ENCODE data around the gene GALNT9.

Gene GALNT9

DNA sequence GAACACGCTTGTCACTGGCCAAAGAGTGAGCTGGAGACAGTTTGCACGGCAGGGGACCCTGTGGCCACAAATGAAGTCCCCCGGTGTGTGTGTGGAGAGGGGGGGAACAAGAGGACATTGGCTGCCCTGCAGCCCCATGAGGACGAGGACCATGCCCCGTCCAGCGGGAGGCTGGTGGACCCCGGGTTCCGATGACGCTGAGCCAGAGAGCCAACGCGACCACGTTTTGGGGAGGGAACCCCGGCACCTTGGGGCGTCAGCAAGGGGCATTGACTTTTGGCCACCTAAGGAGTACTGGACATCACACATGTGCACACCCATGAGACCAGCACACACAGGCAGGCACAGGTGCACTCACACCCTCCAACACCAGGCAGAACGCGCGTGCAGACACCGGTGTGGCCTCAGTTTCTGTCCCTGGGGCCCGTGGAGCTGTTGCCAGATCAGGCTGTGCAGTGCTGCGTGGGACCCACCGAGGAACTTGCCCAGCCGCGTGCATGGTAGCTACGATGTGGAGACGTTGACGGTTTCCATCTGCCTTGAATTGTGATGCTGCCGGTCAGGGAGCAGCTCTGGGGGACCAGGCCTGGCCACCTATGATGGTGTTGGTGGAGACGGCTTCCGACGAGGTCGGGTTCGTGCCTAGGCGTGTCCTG is 158.6 kb downstream of the GALNT9 start:
- Mint-ChIP-seq H3K4me1 (ENCODE audit: low read depth) (peaks cover 12% of the 10 kb centered on the region), H3K9me3 (no peaks in the 10 kb centered on the region), H3K27me3 (peaks cover 3% of the 10 kb centered on the region), H3K4me3 (no peak overlapping the region), H3K27ac (no peak overlapping the region), H3K36me3 (ENCODE audit: low read depth) (no peaks in the 10 kb centered on the region)

DNA sequence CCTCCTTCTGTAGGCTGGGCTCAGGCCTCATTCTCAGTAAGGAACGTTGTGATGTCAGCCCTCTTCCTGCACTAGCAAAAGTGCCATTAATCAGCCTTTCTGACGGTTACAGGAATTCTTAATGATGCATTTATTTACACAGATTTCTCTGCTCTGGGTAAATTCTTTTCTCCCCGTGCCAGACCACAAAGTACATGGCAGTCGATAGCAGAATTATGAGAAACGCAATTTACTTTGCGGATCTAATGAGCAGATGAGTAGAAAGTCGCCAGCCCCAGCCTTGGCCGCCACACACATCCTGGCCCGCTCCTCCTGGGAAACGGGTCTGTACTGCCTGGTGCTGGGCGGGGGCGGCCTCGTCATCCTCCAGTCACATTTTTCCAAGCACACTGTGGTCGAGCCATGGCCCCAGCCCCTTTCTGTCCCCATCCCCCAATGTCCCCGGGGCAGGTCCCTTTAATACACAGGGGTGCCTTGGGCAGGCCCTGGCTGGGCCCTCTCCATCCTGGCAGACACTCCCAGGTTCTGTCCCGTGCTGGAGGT is 159.2 kb downstream of the GALNT9 start:
- Mint-ChIP-seq H3K4me3 (no peak overlapping the region), H3K27ac (no peak overlapping the region), H3K4me1 (ENCODE audit: low read depth) (peaks cover 12% of the 10 kb centered on the region), H3K9me3 (no peaks in the 10 kb centered on the region), H3K36me3 (ENCODE audit: low read depth) (no peaks in the 10 kb centered on the region), H3K27me3 (peaks cover 3% of the 10 kb centered on the region)

DNA sequence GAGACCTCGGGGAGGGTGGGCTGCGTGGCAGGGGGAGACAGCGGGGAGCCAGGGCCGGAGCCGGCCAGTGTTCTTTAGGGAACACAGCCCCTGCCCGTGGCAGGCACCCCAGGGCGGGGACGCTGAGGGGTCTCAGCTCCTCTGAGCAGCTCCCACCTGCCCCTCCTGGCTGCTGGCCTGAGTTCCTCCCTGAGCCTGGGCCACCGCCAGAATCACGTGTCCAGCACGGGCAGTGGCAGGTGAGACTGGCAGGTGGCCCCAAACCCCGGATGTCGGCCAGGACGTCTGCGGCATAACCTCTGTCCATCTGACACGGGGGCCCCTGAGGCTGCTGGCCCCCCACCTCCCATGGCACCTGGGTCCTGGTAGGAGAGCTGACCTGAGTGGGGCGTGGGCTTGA is 160.0 kb downstream of the GALNT9 start:
- Mint-ChIP-seq H3K27me3 (no peaks in the 10 kb centered on the region), H3K36me3 (ENCODE audit: low read depth) (no peaks in the 10 kb centered on the region)

DNA sequence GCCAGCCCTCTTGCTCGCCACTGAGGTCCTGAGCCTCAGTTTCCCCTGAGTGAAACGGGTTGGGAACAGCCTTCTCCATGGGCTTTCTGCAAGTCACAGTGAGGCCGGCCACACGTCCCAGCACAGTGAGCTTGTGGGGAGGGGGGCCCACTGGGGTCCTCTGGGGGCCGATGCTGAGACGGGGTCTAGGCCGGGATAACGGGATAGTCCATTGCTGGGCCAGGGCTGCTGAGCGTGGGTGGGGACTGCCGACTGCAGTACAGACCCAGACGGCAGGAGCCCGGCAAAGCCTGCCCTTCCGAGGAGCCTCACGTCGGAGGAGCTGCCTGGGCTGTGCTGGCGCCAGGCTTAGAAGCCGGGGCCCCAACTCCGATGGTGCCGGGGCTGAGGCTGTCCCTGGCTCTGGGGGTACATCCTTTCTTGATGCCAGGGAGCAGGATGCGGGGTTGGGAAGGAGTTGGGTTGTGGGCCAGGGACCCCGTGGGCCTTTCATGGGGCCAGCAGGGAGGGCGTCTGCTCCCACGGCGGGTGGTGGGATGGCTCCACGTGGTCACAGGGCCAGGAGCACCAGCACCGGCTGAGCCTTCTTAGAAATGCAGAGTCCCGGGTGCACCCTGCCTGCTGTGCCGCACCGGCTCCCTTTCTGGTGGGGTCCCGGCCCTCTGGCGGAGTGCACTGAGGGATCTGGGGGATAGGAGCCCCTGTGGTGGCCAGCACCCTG is 160.9 kb downstream of the GALNT9 start:
- no peaks in the 10 kb centered on the region for H3K9me3 Mint-ChIP-seq
- H3K4me1 Mint-ChIP-seq (ENCODE audit: low read depth): peaks cover 15% of the 10 kb centered on the region
- no peaks in the 10 kb centered on the region for H3K27me3 Mint-ChIP-seq
- no peak overlapping the region for H3K27ac Mint-ChIP-seq
- no peaks in the 10 kb centered on the region for H3K36me3 Mint-ChIP-seq (ENCODE audit: low read depth)
- H3K4me3 Mint-ChIP-seq: no peak overlapping the region

More for the DNA sequence above, 160.0 kb downstream of the GALNT9 start:
- Mint-ChIP-seq H3K9me3 (no peaks in the 10 kb centered on the region), H3K27ac (no peak overlapping the region), H3K4me1 (ENCODE audit: low read depth) (peaks cover 10% of the 10 kb centered on the region), H3K4me3 (no peak overlapping the region)

DNA sequence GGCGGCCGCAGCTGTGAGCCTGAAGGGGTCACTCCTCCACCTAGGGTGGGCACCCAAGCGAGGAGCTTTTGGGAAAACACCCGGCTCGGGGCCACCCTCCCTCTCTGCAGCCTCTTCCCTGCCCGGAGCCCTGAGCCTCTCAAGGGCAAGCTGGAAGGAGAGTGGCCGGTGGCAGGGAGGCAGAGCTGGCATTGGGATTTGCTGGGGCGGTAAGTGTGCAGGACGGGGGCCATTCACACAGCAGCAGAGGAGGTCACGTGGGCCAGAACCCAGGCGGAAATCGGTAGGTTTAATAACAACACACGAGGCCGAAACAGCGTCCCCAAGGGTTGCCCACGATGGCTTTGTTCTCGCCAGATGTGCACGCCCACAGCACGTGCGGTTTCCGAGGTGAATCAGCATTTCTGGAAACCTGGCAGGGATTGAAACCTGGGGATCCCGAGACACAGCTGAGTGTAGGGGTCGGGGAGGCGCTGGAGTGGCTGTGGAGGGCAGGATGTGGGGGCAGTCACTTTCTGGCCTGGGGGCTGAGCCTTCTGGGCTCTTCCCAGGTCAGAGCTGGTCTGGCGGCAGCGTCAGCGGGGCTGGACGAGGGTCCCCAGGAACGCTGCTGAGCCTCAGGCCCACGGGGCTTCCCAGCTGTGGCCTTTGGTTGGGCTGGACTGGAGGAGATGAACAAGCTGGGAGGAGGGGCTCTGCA is 161.6 kb downstream of the GALNT9 start:
- Mint-ChIP-seq H3K4me3 (no peak overlapping the region), H3K27me3 (no peaks in the 10 kb centered on the region), H3K27ac (no peak overlapping the region), H3K9me3 (no peaks in the 10 kb centered on the region), H3K4me1 (ENCODE audit: low read depth) (peaks cover 17% of the 10 kb centered on the region), H3K36me3 (ENCODE audit: low read depth) (no peaks in the 10 kb centered on the region)

DNA sequence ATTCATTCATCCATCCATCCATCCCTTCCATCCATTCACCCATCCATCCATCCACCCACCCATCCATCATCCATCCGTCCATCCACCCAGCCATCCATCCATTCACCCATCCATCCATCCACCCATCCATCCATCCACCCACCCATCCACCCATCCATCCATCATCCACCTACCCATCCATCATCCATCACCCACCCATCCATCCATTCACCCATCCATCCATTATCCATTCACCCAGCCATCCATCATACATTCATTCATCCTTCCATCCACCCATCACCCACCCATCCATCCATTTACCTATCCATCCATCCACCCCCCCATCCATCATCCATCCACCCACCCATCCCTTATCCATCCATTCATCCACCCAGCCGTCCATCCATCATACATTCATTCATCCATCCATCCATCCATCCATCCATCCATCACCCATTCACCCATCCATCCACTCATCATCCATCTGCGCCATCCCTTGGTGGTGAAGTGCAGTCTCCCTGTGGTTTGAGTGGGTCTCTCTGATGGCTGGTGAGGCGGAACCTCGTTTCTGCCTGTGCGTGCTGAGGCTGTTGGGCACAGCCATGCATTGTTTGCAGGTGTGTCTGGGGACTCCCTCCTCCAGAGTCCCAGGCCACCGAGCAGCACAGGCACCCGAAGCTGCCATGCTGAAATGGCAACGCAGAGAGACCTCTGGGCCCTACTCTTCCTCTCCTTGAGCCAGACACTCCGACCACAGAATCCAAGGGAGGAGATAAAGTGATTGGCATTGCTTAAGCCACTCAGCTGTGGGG is 162.4 kb downstream of the GALNT9 start:
- Mint-ChIP-seq H3K9me3 (no peaks in the 10 kb centered on the region), H3K27me3 (no peaks in the 10 kb centered on the region), H3K4me1 (ENCODE audit: low read depth) (peaks cover 17% of the 10 kb centered on the region), H3K27ac (no peak overlapping the region), H3K36me3 (ENCODE audit: low read depth) (no peaks in the 10 kb centered on the region), H3K4me3 (no peak overlapping the region)

DNA sequence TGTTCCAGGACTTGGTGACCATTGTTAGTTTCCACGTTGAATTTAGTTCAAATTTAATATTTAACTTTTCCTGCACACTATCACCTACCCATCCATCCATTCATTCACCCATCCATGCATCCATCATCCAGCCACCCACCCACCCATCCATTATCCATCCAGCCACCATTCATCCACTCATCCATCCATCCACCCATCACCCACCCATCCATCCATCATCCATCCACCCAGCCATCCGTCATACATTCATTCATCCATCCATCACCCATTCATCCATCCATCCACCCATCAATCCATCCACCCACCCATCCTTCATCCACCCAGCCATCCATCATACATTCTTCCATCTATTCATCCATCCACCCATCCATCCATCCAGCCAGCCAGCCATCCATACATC is 163.3 kb downstream of the GALNT9 start:
- H3K27ac Mint-ChIP-seq: no peak overlapping the region
- H3K27me3 Mint-ChIP-seq: no peaks in the 10 kb centered on the region
- H3K9me3 Mint-ChIP-seq: no peaks in the 10 kb centered on the region
- H3K36me3 Mint-ChIP-seq (ENCODE audit: low read depth): no peaks in the 10 kb centered on the region
- no peak overlapping the region for H3K4me3 Mint-ChIP-seq
- peaks cover 17% of the 10 kb centered on the region for H3K4me1 Mint-ChIP-seq (ENCODE audit: low read depth)

DNA sequence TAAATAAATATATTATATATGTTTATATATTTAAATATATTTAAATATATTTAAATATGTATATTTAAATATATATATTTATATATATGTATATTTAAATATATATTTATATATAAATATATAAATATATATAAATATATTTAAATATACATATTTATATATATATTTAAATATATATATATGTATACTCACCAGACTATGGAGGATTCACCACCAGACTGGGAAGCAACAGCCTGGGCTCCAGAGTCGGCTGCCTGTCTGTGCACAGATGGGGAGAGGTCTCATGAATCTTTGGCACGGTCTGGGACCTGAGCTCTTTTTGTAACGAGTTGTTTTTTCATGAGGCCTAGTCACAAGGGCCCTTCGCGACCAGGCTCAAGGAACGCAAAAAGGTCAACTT is 163.8 kb downstream of the GALNT9 start:
- no peaks in the 10 kb centered on the region for H3K27me3 Mint-ChIP-seq
- no peak overlapping the region for H3K4me3 Mint-ChIP-seq
- no peak overlapping the region for H3K27ac Mint-ChIP-seq
- peaks cover 17% of the 10 kb centered on the region for H3K4me1 Mint-ChIP-seq (ENCODE audit: low read depth)
- no peaks in the 10 kb centered on the region for H3K9me3 Mint-ChIP-seq
- no peaks in the 10 kb centered on the region for H3K36me3 Mint-ChIP-seq (ENCODE audit: low read depth)

DNA sequence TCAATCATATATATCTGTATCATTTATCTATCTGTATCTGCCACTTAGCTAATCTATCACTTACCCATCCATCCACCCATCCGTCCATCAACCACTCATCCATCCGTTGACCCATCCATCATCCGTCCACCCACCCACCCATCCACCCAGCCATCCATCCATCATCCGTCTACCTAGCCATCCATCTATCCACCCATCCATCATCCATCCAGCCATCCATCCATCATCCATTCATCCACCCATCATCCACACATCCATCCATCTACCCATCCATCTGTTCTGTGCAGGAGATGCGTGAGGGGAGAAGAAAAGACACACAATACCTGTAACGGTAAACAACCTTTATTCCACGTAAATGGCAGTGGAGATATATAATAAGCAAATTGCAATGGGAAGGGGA is 165.0 kb downstream of the GALNT9 start:
- Mint-ChIP-seq H3K27me3 (no peaks in the 10 kb centered on the region), H3K27ac (no peak overlapping the region), H3K36me3 (ENCODE audit: low read depth) (peaks cover 4% of the 10 kb centered on the region), H3K9me3 (no peaks in the 10 kb centered on the region), H3K4me1 (ENCODE audit: low read depth) (peaks cover 17% of the 10 kb centered on the region), H3K4me3 (no peak overlapping the region)

DNA sequence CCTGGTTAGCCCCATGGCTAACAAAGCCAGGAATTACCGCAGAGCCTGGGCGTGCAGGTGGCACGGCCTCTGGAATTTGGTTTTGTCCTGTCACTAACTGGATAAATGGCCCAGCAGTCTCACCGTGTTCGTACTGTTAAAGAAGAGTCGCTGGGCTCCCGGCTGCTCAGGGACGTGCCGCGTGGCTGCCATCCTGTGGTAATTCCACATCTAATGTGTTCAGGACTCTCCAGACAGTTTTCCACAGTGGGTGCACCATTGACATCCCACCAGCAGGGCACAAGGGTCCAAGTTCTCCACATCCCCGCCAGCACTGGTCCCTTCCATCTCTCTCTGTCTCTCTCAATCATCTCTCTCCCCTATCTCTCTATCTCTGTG is 165.5 kb downstream of the GALNT9 start:
- Mint-ChIP-seq H3K9me3 (no peaks in the 10 kb centered on the region), H3K4me1 (ENCODE audit: low read depth) (peaks cover 17% of the 10 kb centered on the region), H3K36me3 (ENCODE audit: low read depth) (peaks cover 4% of the 10 kb centered on the region), H3K4me3 (no peak overlapping the region), H3K27me3 (no peaks in the 10 kb centered on the region), H3K27ac (no peak overlapping the region)

DNA sequence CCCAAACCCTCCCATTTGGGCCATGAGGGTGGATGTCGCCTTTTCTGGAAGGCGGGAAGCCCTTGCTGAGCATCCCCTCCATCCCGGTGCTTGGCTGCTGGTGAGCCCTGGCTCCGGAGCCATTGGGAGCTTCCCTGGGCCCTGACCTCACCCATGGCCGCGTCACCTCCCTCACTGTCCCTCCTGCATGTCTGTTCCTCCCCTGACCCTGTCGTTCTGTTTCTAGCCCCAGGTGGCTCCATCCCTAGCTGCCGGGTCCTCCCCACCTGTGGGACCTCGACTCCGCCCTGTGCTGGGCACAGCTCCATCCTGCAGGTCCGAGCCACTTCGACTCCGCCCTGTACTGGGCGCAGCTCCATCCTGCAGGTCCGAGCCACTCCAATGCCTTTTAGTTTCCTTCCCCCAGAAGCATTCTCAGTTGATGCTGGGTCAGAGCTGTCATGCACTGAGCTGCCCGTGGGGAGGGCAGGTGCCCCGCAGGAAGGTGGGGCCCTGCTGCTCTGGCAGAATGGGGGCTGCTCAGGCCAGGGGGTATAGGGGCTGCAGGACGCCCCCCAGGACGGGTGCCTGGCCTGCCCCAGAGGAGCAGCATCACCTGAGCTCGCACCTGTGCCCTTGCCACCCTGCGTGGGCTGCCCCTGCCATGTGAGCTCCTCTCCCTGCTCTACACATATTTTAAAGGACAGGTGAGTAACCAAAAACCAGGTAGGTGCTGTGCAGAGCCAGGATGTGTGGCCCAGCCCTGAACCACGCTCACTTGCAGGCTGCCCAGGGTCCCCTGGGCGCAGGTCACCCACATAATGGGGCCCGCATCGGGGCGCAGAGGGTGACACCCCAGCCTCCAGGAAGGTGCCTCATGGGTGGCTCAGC is 166.1 kb downstream of the GALNT9 start:
- Mint-ChIP-seq H3K4me3 (no peak overlapping the region), H3K27me3 (no peaks in the 10 kb centered on the region), H3K27ac (no peak overlapping the region), H3K36me3 (ENCODE audit: low read depth) (peaks cover 4% of the 10 kb centered on the region), H3K4me1 (ENCODE audit: low read depth) (peaks cover 17% of the 10 kb centered on the region), H3K9me3 (no peaks in the 10 kb centered on the region)

DNA sequence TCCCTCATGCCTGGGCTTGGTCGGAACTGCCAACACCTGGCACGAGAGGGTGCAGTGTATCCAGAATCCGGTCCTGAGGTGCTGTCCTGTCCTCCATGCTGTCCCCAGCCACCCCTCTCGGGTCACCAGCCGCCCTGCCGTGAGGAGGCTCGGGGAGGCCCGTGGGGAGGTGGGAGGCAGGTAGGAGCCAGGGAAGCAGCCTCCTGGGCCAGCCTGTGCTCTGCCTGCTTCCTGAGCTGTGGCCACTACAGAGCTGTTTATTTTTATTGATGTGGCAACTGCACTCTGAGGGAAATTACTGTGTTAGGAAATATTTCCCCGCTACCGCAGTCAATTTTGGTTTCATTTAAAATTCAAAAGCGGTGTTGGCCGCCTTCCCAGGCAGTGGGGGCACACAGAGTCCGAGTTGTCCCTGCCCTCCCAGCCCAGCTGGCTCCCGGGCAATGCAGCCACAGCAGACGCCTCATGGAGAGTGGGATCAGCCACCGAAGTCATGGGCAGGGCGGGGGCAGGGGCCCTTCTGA is 166.8 kb downstream of the GALNT9 start:
- H3K27ac Mint-ChIP-seq: no peak overlapping the region
- H3K36me3 Mint-ChIP-seq (ENCODE audit: low read depth): peaks cover 4% of the 10 kb centered on the region
- peaks cover 13% of the 10 kb centered on the region for H3K4me1 Mint-ChIP-seq (ENCODE audit: low read depth)
- no peaks in the 10 kb centered on the region for H3K9me3 Mint-ChIP-seq
- H3K27me3 Mint-ChIP-seq: no peaks in the 10 kb centered on the region
- no peak overlapping the region for H3K4me3 Mint-ChIP-seq

DNA sequence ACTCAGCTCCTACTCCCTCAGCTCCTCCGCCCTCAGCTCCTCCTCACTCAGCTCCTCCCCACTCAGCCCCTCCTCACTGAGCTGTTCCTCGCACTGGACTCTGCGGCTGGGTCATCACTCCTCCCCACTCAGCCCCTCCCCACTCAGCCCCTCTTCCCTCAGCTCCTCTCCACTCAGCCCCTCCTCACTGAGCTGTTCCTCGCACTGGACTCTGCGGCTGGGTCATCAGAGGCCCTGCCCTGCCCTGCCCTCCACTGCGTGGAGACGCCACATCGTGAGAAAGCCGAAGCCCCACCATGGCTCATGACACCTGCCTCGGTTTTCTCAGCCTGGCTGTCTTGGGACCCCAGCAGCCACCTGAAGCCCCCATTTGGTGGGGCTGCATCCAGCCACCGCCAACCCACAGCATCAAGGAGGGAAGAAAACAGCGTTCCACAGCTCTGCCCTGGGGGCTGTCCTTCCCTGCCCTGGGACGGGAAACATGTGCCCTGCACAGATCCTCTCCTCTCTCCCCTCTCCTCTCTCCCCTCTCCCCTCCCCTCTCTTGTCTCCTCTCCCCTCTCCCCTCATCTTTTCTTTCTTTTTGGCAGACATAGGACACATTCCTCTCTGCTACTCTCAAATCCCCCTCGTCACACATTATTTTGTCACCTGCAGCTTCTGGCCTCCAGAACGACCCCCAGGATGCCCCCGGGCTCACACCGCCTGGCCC is 167.4 kb downstream of the GALNT9 start:
- no peaks in the 10 kb centered on the region for H3K9me3 Mint-ChIP-seq
- no peak overlapping the region for H3K27ac Mint-ChIP-seq
- peaks cover 12% of the 10 kb centered on the region for H3K4me1 Mint-ChIP-seq (ENCODE audit: low read depth)
- H3K27me3 Mint-ChIP-seq: no peaks in the 10 kb centered on the region
- H3K4me3 Mint-ChIP-seq: no peak overlapping the region
- H3K36me3 Mint-ChIP-seq (ENCODE audit: low read depth): peaks cover 4% of the 10 kb centered on the region
